PC-9 (cell line): ENCODE measurements around the gene TXNL4A.

Experiments
- EZH2 ChIP-seq: fragments of 200-600 bp; sonication (generic); IDR thresholded peaks from 2 replicates; pipeline ENCODE4 v1.8.0; 2017; ENCODE audit warnings: antibody characterized with exemption, low read depth
- TF ChIP-seq, protein P1 (sequence below): fragments of 200-600 bp; sonication (generic); conservative IDR thresholded peaks from 2 replicates; pipeline ENCODE4 v1.6.1; 2017; ENCODE audit warnings: mixed run types, antibody characterized with exemption, mild to moderate bottlenecking, moderate library complexity

DNA sequence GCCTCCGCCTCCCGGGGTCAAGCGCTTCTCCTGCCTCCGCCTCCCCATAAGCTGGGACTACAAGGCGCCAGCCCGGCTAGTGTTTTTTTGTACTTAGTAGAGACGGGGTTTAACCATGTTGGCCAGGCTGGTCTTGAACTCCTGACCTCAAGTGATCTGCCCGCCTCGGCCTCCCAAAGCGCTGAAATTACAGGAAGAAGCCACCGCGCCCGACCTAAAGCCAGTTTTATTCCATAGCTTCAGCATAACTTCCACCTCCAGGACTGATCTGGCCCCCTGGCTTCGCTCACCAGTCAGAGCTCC is 783 bp upstream of the TXNL4A start:
- no peak for TF ChIP-seq EZH2
- TF ChIP-seq, protein P1, sequence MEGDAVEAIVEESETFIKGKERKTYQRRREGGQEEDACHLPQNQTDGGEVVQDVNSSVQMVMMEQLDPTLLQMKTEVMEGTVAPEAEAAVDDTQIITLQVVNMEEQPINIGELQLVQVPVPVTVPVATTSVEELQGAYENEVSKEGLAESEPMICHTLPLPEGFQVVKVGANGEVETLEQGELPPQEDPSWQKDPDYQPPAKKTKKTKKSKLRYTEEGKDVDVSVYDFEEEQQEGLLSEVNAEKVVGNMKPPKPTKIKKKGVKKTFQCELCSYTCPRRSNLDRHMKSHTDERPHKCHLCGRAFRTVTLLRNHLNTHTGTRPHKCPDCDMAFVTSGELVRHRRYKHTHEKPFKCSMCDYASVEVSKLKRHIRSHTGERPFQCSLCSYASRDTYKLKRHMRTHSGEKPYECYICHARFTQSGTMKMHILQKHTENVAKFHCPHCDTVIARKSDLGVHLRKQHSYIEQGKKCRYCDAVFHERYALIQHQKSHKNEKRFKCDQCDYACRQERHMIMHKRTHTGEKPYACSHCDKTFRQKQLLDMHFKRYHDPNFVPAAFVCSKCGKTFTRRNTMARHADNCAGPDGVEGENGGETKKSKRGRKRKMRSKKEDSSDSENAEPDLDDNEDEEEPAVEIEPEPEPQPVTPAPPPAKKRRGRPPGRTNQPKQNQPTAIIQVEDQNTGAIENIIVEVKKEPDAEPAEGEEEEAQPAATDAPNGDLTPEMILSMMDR: no peak
